ENCODE measurements around the gene CCDC148.
"Not testable (repeated sequence)": the region's sequence is repeated elsewhere in the genome, so short reads cannot be mapped to it uniquely, and the experiment has no call there.

Gene CCDC148

DNA sequence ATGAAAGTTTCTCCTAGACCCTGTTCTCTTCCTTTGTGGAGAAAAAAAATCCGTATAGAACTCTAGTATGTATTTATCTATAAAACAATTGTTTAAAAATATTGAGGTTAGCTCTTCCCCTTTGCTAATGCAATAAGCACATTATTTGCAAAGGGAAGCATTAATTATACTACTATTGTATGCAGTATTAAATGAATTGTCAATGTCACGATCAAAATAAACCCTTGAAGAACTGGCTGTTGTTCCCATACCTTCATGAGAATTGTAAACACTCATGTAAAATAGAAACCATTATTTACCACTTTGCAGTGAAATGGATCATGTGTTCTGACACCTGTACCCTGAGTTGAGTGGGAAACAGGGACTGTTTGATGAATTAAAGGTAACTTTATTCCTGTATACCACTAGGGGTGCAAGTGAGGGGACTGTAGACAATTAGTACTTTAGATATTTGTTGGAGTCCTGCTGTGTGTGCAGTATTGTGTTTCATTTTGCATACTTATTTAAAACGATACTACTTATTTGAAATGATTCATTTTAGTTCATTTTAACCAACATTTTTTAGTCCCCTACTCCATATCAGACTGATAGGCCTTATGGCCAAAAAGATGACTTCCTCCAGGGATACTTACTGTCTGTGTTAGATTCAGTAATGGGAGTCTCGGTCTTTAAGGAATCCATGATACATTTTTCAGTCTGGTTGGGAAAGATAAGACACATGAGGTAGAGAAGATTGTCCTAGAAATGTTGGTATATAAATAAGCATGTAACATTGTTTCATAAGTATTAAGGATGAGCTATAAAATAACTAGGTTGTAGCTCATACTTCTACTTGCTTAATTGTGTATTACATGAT, 8.1 kb upstream of the CCDC148 start:
- Mint-ChIP-seq H3K4me3 (no peak overlapping the region), H3K4me1 (peaks cover 13% of the 10 kb centered on the region), H3K9me3 (no peaks in the 10 kb centered on the region), H3K27ac (no peak overlapping the region), H3K36me3 (no peaks in the 10 kb centered on the region)
- DNase-seq (ENCODE audit: low spot score in 2 of 2) (no peak), ATAC-seq (peak; percentile 85)

DNA sequence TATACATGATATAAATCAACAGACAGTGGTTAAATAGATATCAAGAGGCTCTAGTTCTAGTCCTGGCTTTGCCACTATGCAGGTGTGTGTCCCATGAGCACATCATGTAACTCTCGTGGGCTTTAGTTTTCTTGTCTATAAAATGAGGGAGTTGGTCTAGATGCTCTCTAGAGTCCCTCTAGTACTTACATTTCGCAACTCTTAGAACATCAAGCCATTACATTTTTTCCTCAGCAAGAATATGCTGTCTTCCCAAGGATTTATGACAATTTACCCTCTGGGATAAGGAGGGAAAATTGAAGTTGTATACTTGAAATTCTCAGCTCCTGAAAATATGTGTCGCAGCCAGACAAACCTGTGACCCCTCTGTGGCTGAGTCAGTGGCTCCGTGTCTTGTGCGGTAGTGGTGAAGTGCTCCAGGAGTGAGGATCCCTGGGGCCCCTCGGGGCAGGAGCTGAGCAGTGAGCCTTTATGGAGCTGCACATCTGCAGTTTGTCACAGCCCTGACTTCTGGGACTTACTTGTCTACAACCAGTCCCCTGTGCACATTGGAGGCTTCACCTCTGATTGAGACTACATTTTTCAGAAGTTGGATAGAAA, 7.0 kb upstream of the CCDC148 start:
- Mint-ChIP-seq H3K27ac (no peak overlapping the region), H3K9me3 (no peaks in the 10 kb centered on the region), H3K36me3 (no peaks in the 10 kb centered on the region), H3K4me3 (no peak overlapping the region), H3K4me1 (peaks cover 13% of the 10 kb centered on the region)
- DNase-seq (ENCODE audit: low spot score in 2 of 2) (no peak), ATAC-seq (no peak)

DNA sequence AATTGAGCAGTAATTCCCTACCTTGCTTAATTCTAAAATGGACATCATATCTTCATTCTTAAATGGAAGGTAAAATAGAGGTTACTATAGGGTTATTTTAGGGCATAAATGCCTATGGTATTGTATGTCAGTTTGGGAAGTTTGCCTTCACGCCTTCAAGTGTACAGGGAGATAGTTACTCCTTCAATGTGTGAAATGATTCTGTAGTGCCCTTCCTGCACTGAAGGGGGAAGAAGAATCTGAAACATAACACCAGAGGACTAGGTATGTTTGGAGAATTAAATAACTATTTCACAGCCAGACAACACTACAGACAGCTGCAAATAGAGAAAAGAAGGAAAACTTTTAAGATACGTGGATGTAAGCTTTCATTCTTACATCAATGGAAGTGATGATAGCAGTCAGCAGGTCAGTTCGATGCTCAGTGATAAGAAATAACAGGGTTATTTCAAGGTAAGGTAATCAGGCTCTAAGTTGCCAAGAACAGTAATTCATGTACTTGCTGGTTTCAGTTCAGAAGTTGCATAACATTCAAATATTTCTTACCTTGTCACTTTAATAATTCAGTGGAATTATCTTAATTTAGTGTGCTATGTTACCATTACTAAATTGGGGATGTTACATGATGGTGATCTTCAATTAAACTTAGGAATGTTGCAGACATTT, 4.2 kb upstream of the CCDC148 start:
- DNase-seq (ENCODE audit: low spot score in 2 of 2), result no peak
- no peak overlapping the region for H3K27ac Mint-ChIP-seq
- H3K4me1 Mint-ChIP-seq, result peaks cover 22% of the 10 kb centered on the region
- H3K9me3 Mint-ChIP-seq, result no peaks in the 10 kb centered on the region
- peaks cover 14% of the 10 kb centered on the region for H3K36me3 Mint-ChIP-seq
- no peak overlapping the region for H3K4me3 Mint-ChIP-seq
- ATAC-seq, result no peak

DNA sequence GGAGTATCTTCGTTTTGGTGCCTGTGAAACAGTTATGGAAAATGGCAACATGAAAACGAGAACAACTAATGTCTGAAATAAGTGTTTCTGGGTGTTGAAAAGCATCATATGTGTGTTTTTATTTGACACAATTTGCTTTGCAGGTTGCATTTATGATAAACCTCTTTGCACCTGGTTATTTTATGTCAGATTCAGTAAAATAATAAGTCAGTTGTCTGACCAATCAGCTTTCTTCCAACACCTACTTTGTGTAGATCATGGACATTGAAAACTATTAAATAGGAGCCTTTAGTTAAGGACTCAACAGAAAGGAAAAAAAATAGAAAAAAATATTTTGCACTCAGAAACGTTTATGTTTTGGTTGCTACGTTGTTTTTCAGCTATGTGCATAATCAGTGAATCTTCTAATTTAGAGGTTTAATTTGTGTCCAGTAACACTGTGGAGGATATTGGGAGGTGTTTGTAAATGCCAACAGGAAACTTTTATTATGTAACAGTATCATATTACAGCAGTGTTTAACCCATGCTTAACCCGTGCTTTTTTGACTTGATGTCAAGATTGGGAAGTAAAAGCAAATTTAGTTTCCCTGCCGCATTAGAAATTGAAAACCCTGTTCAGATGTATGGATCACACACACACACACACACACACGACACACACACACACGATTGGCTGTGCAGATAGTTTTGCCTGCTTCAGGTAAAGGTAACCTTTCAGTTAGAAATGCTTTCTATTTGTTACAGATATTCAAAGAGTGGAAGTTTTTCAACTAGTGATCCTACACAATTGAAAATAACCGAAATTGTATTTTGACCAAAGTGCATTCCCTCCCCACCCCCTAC, 2.8 kb upstream of the CCDC148 start:
- Mint-ChIP-seq H3K4me1 (peaks cover 22% of the 10 kb centered on the region), H3K27ac (peak overlapping the region; percentile 15), H3K9me3 (no peaks in the 10 kb centered on the region), H3K4me3 (peak overlapping the region; percentile 89), H3K36me3 (peaks cover 14% of the 10 kb centered on the region)
- DNase-seq (ENCODE audit: low spot score in 2 of 2), result no peak
- ATAC-seq, result no peak

DNA sequence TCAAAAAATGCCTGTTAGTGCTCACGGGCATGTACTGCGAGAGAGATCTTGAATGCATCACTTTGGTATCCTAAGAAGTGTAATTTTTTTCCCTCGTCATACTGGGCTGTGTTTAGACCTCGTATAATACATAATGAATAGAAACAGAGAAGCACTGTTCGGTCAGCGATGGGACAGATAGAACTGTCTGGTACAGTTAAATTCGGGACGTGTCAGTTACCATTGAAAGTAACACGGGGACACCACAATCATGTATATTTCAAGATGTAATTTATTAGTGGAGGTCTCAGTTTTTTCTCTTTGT, 2.0 kb upstream of the CCDC148 start:
- no peak for ATAC-seq
- no peaks in the 10 kb centered on the region for H3K9me3 Mint-ChIP-seq
- H3K27ac Mint-ChIP-seq, result peak overlapping the region; percentile 89
- no peak for DNase-seq (ENCODE audit: low spot score in 2 of 2)
- H3K4me3 Mint-ChIP-seq, result peak overlapping the region; percentile 89
- peaks cover 14% of the 10 kb centered on the region for H3K36me3 Mint-ChIP-seq
- H3K4me1 Mint-ChIP-seq, result peaks cover 22% of the 10 kb centered on the region

DNA sequence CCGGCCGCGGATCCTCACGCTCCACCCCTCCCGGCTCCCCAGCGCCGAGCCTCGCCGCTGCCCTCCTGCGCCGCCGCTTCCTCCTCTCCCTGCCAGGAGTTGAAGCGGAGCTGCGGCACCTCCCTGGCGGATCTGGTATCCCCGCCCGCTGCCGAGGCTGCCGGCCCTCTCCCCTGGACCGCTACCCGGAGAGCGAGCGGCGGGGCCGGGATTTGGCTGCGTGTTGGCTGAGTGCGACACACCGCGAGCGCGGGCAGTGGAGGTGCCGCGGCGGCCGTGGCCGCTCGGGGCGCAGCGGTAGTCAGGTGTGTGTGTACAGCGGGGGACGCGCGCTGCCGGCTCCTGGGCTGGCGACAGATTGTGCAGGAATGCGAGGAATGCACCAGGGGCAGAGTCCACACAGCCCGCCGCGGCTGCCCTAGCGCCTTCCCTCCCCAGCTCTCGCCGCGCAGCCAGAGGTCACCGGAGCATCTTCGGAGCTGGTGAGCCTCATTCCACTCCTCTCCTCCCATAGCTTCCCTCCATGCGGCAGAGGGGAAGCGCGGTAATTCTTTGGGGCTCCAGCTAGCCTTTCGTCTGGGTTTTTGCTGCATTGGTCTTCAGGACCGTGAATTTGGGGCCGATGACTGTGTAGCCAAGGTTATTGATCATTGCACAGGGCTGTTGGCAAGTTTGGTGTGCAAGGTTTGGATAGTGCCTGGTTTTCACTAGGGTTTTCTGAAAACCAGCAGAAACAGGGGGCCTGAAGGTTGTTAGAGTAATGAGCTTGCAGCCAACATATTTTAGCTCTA, 1.5 kb upstream of the CCDC148 start:
- no peaks in the 10 kb centered on the region for H3K9me3 Mint-ChIP-seq

DNA sequence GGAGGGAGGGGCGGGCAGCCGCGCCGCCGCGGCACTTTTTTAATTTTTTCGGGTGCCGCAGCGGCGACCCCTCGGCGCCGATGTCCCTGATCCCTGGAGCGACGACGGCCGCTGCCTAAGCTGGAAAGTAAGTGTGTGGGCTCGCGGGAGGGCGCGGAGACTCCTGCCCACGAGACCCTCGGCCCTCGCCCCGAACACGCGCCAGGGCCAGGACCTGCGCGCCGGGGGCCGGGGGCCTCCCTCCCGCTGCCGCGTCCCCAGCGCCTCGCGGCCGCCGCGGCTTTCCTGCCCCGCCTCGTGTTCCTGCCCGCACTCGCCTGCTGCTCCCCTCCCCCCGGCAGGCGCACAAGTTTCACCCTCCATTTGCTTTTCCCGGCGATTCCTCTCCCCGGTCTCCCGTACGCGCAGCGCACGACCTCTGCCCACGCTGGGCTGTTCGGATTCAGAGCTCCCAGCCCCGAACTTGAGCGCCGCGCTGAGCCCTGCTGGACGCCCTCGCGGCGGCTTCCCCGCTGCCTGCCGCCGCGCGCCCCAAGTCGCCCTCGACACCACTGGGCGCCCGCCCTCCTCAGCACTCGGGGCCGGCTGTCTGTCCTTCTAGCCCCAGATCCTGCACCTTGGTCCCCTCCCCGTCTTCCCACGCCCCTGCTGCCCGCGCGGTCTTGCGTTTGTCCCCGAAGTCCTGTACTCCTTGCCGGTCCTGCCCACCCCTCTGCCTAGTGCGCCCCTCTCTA, 706 bp upstream of the CCDC148 start:
- peak; percentile 61 for ATAC-seq

More for the DNA sequence above, 1.5 kb upstream of the CCDC148 start:
- peak overlapping the region; percentile 89 for H3K4me3 Mint-ChIP-seq
- H3K4me1 Mint-ChIP-seq, result peaks cover 22% of the 10 kb centered on the region
- peak overlapping the region; percentile 89 for H3K27ac Mint-ChIP-seq
- ATAC-seq (peak; percentile 64), DNase-seq (ENCODE audit: low spot score in 2 of 2) (peak in 1 of 2 donors; percentile 38)
- peaks cover 14% of the 10 kb centered on the region for H3K36me3 Mint-ChIP-seq

DNA sequence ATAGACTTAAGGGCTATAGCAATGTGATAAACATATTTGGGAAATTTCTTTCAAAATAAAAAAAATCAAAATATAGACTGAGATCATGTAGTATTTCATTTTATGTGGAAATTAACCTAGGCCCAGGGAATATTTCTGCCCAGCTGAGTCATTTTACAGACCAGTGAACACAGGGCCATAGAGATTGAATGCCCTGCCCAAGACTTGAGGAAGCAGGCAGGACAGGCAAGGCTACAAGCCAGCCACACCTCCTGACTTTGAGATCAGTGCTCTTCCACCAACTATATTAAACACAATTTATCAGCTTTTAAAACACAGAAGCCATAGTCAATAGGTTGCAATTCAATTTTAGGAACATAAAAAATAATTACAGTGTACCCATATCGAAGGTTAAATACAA, 12.9 kb downstream of the CCDC148 start:
- no peak overlapping the region for H3K27ac Mint-ChIP-seq
- H3K36me3 Mint-ChIP-seq, result no peaks in the 10 kb centered on the region
- H3K4me1 Mint-ChIP-seq, result no peaks in the 10 kb centered on the region
- H3K9me3 Mint-ChIP-seq, result no peaks in the 10 kb centered on the region
- no peak overlapping the region for H3K4me3 Mint-ChIP-seq
- ATAC-seq, result no peak
- DNase-seq (ENCODE audit: low spot score in 2 of 2), result no peak

More for the DNA sequence above, 706 bp upstream of the CCDC148 start:
- Mint-ChIP-seq H3K9me3 (no peaks in the 10 kb centered on the region), H3K27ac (peak overlapping the region; percentile 89), H3K4me1 (peaks cover 22% of the 10 kb centered on the region), H3K36me3 (peaks cover 14% of the 10 kb centered on the region), H3K4me3 (peak overlapping the region; percentile 89)
- peak; percentile 45 to 80 for DNase-seq (ENCODE audit: low spot score in 2 of 2)

DNA sequence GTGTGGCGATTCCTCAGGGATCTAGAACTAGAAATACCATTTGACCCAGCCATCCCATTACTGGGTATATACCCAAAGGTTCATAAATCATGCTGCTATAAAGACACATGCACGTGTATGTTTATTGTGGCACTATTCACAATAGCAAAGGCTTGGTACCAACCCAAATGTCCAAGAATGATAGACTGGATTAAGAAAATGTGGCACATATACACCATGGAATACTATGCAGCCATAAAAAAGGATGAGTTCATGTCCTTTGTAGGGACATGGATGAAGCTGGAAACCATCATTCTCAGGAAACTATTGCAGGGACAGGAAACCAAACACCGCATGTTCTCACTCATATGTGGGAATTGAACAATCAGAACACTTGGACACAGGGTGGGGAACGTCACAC, 17.5 kb downstream of the CCDC148 start:
- H3K27ac Mint-ChIP-seq; ATAC-seq; DNase-seq (ENCODE audit: low spot score in 2 of 2); H3K4me3 Mint-ChIP-seq; H3K9me3 Mint-ChIP-seq; H3K36me3 Mint-ChIP-seq; H3K4me1 Mint-ChIP-seq: not testable (repeated sequence)

DNA sequence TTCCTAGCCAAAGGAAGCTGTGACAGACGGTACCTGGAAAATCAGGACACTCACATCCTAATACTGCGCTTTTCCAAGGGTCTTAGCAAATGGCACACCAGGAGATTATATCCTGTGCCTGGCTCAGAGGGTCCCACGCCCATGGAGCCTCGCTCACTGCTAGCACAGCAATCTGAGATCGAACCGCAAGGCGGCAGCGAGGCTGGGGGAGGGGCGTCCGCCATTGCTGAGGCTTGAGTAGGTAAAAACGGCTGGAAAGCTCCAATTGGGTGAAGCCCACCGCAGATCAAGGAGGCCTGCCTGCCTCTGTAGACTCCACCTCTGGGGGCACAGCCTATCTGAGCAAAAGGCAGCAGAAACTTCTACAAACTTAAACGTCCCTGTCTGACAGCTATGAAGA, 22.8 kb downstream of the CCDC148 start:
- H3K36me3 Mint-ChIP-seq; DNase-seq (ENCODE audit: low spot score in 2 of 2); H3K4me3 Mint-ChIP-seq; H3K27ac Mint-ChIP-seq; H3K4me1 Mint-ChIP-seq; ATAC-seq: not testable (repeated sequence)
- peaks cover 11% of the 10 kb centered on the region for H3K9me3 Mint-ChIP-seq

DNA sequence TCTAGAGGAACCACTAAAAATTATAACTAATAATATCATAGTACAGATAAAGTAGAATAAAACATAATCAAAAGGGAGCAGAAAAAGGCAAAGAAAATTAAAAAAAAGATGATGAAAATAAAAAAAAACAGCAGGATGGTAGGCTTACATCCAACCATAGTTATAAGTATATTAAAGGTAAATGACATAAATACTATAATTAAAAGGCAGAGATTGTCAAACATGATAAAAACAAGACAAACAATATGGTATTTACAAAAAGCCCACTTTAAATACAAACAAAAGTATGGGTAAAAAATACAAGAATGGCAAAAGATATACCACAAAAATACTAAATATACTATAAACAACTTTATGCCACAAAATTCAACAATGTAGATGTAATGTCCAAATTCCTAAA, 24.4 kb downstream of the CCDC148 start:
- Mint-ChIP-seq H3K27ac (no peak overlapping the region), H3K4me3 (no peak overlapping the region), H3K36me3 (no peaks in the 10 kb centered on the region), H3K9me3 (peaks cover 16% of the 10 kb centered on the region), H3K4me1 (no peaks in the 10 kb centered on the region)
- ATAC-seq (no peak), DNase-seq (ENCODE audit: low spot score in 2 of 2) (no peak)

DNA sequence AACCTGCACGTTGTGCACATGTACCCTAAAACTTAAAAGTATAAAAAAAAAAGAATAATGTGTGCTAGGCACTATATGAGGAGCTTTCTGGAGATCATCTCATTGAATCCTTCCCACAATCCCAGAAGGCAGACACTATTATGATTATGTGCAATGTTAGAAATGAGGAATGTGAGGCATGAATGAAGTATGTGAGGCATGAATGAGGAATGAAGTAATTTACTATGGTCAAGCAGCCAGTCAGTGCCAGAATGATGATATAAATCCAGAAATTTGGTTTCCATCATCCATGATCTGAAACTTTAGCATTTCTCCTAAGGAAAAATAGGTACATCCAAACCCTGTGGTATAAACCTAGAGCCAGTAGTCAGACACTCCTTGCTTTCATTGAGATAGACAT, 42.0 kb downstream of the CCDC148 start:
- Mint-ChIP-seq H3K4me3 (no peak overlapping the region), H3K9me3 (peaks cover 16% of the 10 kb centered on the region), H3K27ac (no peak overlapping the region), H3K4me1 (no peaks in the 10 kb centered on the region), H3K36me3 (no peaks in the 10 kb centered on the region)
- ATAC-seq (no peak), DNase-seq (ENCODE audit: low spot score in 2 of 2) (no peak)

DNA sequence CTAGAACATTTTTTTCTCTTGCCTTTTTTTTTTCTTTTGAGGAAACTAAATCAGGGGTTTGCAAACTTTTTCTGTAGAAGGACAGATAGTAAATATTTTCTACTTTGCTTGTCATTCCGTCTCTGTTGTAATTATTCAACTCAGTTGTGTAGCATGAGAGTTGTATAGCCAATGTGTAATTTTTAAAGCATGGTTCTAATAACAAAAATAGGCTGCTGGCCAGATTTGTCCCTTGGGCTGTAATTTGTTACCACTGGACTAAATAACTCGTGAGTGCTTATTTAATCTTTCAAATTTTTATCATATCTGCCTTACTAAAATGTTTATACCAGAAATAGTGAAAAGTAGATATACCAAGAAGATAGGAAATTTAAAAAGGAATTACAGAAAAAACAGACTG, 43.0 kb downstream of the CCDC148 start:
- Mint-ChIP-seq H3K4me3 (no peak overlapping the region), H3K27ac (no peak overlapping the region), H3K4me1 (no peaks in the 10 kb centered on the region), H3K36me3 (no peaks in the 10 kb centered on the region), H3K9me3 (peaks cover 16% of the 10 kb centered on the region)
- DNase-seq (ENCODE audit: low spot score in 2 of 2) (no peak), ATAC-seq (no peak)

DNA sequence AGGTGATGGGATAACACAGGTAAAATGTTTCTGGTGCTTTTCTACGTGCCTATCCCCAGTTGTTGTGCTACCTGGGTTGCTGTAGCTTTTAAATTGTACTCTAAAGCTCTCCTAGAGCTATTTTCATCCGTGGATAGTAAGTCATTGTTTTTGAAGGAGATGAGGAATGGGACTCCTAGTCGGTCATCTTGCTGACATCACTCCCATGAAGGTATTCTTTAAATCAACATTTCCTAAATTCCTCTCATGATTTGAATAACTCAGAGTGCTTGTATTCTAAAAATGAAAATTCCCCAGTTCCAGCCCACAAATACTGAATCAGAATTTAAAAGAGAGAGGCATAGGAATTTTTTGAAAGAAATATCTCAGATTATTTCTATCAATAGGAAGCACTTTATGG, 44.3 kb downstream of the CCDC148 start:
- DNase-seq (ENCODE audit: low spot score in 2 of 2) (no peak), ATAC-seq (no peak)
- no peak overlapping the region for H3K27ac Mint-ChIP-seq
- no peak overlapping the region for H3K4me3 Mint-ChIP-seq
- H3K36me3 Mint-ChIP-seq, result no peaks in the 10 kb centered on the region
- no peaks in the 10 kb centered on the region for H3K4me1 Mint-ChIP-seq
- H3K9me3 Mint-ChIP-seq, result peaks cover 16% of the 10 kb centered on the region

Data from stimulated activated effector memory CD8-positive, alpha-beta T cell treated with anti-CD3 and anti-CD28 coated beads, Interleukin-12 subunit alpha, Interleukin-12 subunit beta, amount 100 ng/mL, for 72 hours (primary cell).